Endothelial cell of umbilical vein (primary cell): ENCODE measurements around the gene SNX3. TPM values are rescaled to one million over a fixed set of nuclear protein-coding genes. Genes with fewer than 3 reads are reported as not detected.

ENCODE experiments used
- BruUV-seq: library from RNA; stranded (reverse); fragments of 400-500 nt; replicated peaks from 2 replicates; lab custom pipeline; 2021; lab: Mats Ljungman, UMichigan
- CTCF ChIA-PET: fragments of 300-600, 350-600 bp; sonication (Branson Sonifier 250); formaldehyde crosslinking; loops from one replicate; lab custom pipeline; 2021; ENCODE audit warnings: antibody characterized with exemption, inconsistent platforms; lab: Charles Lee
- POLR2A ChIA-PET: fragments of 300-600, 350-600 bp; sonication (Branson Sonifier 250); formaldehyde crosslinking; loops from one replicate; lab custom pipeline; 2021; ENCODE audit warnings: antibody characterized with exemption, inconsistent platforms; lab: Charles Lee
- DNase-seq: peaks from one replicate; pipeline ENCODE4 v3.0.0-alpha.2; 2011; ENCODE audit warnings: low read depth, low spot score
- FAIRE-seq: peaks from 2 replicates; lab custom pipeline; 2011; peaks lifted over from hg19 to GRCh38; lab: Jason Lieb, UNC
- H2AFZ ChIP-seq: 2 replicates; pipeline ENCODE4 v1.6.0; 2012; ENCODE audit warnings: low read depth, low read length, control low read depth, inconsistent platforms
- H3K27ac ChIP-seq: 2 replicates; pipeline ENCODE4 v1.5.1; 2011; ENCODE audit warnings: low read depth, mild to moderate bottlenecking, control low read depth, low read length, moderate library complexity; ENCODE audit not compliant: insufficient read depth
- H3K27me3 ChIP-seq, 2 experiments: 2 replicates each; pipeline versions ENCODE4 v1.6.0 to v1.6.1; 2011; ENCODE audit warnings: low read length in 2 of 2, mixed read lengths in 1 of 2; ENCODE audit not compliant: control insufficient read depth in 2 of 2, insufficient read depth in 2 of 2
- H3K36me3 ChIP-seq, 2 experiments: 2 replicates in 1 of 2; 3 replicates in 1 of 2; pipeline ENCODE4 v1.5.1; 2011; ENCODE audit warnings: low read length in 2 of 2, mild to moderate bottlenecking in 1 of 2, moderate library complexity in 1 of 2; ENCODE audit not compliant: control insufficient read depth in 2 of 2, insufficient read depth in 2 of 2; ENCODE audit errors: extremely low read depth in 1 of 2
- H3K4me1 ChIP-seq: 3 replicates; pipeline ENCODE4 v1.5.1; 2011; ENCODE audit warnings: mild to moderate bottlenecking, low read length; ENCODE audit not compliant: control insufficient read depth, insufficient read depth; ENCODE audit errors: extremely low read depth
- H3K4me2 ChIP-seq: 2 replicates; pipeline ENCODE4 v1.6.1; 2011; ENCODE audit warnings: low read length, control low read depth, mixed read lengths; ENCODE audit not compliant: insufficient read depth
- H3K4me3 ChIP-seq, 3 experiments: fragments of 200-600 bp in 1 of 3; sonication (generic), shearing (Covaris generic) in 1 of 3; replicated peaks in 1 of 3; 2 replicates each; pipeline ENCODE4 v1.5.1; 2011 to 2016; ENCODE audit warnings: control low read depth in 3 of 3, low read length in 3 of 3, mild to moderate bottlenecking in 2 of 3, inconsistent platforms in 1 of 3, low read depth in 1 of 3, moderate library complexity in 1 of 3; ENCODE audit not compliant: insufficient read depth in 1 of 3
- H3K79me2 ChIP-seq: 2 replicates; pipeline ENCODE4 v1.6.0; 2012; ENCODE audit warnings: low read length, inconsistent platforms; ENCODE audit not compliant: control insufficient read depth, insufficient read depth
- H3K9ac ChIP-seq: replicated peaks from 2 replicates; pipeline ENCODE3; 2011; ENCODE audit warnings: low read length, control low read depth; ENCODE audit not compliant: insufficient read depth; ENCODE audit errors: extremely low read depth
- H3K9me1 ChIP-seq: replicated peaks from 3 replicates; pipeline ENCODE4 v1.6.0; 2011; ENCODE audit warnings: mild to moderate bottlenecking, low read length; ENCODE audit not compliant: control insufficient read depth, insufficient read depth; ENCODE audit errors: extremely low read depth
- H3K9me3 ChIP-seq: replicated peaks from 2 replicates; pipeline ENCODE4 v1.5.1; 2012; ENCODE audit warnings: low read length, inconsistent platforms; ENCODE audit not compliant: control insufficient read depth, insufficient read depth
- H4K20me1 ChIP-seq: replicated peaks from 2 replicates; pipeline ENCODE3; 2011; ENCODE audit warnings: mild to moderate bottlenecking, low read length; ENCODE audit not compliant: control insufficient read depth, insufficient read depth; ENCODE audit errors: extremely low read depth
- CTCF ChIP-seq, 2 donors: IDR thresholded peaks; 1 replicate in 1 of 2; 2 replicates in 1 of 2; pipeline ENCODE4 v1.5.1; 2011; ENCODE audit warnings: low read length in 2 of 2, mild to moderate bottlenecking in 2 of 2, moderate library complexity in 2 of 2, control low read depth in 1 of 2, inconsistent platforms in 1 of 2, low read depth in 1 of 2; ENCODE audit not compliant: insufficient read depth in 1 of 2; ENCODE audit errors: extremely low read depth in 1 of 2
- FOS ChIP-seq: IDR thresholded peaks from 2 replicates; pipeline ENCODE4 v1.6.1; 2011; ENCODE audit warnings: mild to moderate bottlenecking, low read length, moderate library complexity, borderline replicate concordance; ENCODE audit not compliant: insufficient read depth
- JUN ChIP-seq: IDR thresholded peaks from 2 replicates; pipeline ENCODE4 v1.6.1; 2011; ENCODE audit warnings: borderline replicate concordance, low read depth; ENCODE audit not compliant: insufficient read length, insufficient read depth
- dilution Hi-C: fragments of 300-500 bp; cut with MboI; formaldehyde crosslinking; loops from one replicate; pipeline ENCODE4 v1.15.0; 2019; ENCODE audit warnings: low sequenced_read_pairs; ENCODE audit not compliant: extremely low pct_ligation_motif_present
- intact Hi-C: fragments of 100-400 bp; cut with micrococcal nuclease; formaldehyde crosslinking; loops from one replicate; pipeline ENCODE4 v1.10.0; 2022
- polyA plus RNA-seq, 4 experiments: library from polyadenylated mRNA; depleted of rRNA in 3 of 4; stranded (reverse) in 3 of 4; unstranded in 1 of 4; fragments of >200 nt; gene quantifications; 2 replicates each; pipeline versions ENCODE4 v1.2.1 to v1.2.3, GENCODE V29; 2011 to 2012; ENCODE audit warnings: missing spikeins in 1 of 4
- total RNA-seq: library from RNA; stranded (reverse); gene quantifications from 2 replicates; pipeline ENCODE4 v1.2.3, GENCODE V29; 2021

The SNX3 gene
- total and polyA plus RNA-seq, 2 donors (not counting 3 experiments of a cell fraction or from before 2014, with no cell fraction given), result 155 to 281 TPM

GRCh38 chr6:108251252-108251651, 9.6 kb downstream of the SNX3 start:
- no peaks in the 10 kb centered on the region for H3K36me3 ChIP-seq
- peaks cover 79% of the 10 kb centered on the region for H3K79me2 ChIP-seq
- DNase-seq, result peak; percentile 25
- peaks cover 11% of the 10 kb centered on the region for H4K20me1 ChIP-seq
- CTCF ChIA-PET, result interaction anchor here (0.8 to 6.9 kb wide), 7 partner anchors 10 to 246 kb away, joined by 3 to 95 read pairs (median 3); partner anchors contain the start of gene SNX3
- dilution Hi-C loops (no loop called here), intact Hi-C loops (loop anchor here (10.0 kb wide), 1 partner anchor 844 kb away; the partner anchor contains the start of genes CEP57L1 and SESN1)
- H3K4me1 ChIP-seq, result peaks cover 19% of the 10 kb centered on the region
- no peaks in the 10 kb centered on the region for H3K9me3 ChIP-seq
- no peak overlapping the region for H2AFZ ChIP-seq
- H3K4me3 ChIP-seq, result no peak overlapping the region
- BruUV-seq, result no TSS peak
- H3K27ac ChIP-seq, result no peak overlapping the region
- H3K27me3 ChIP-seq, result no peaks in the 10 kb centered on the region
- TF ChIP-seq CTCF (IDR thresholded peaks at IDR 0.05; ENCODE audit: extremely low read depth in 1 of 2, insufficient read depth in 1 of 2, low read depth in 1 of 2, low read length in 2 of 2) (no peak), FOS (no peak), JUN (no peak)
- H3K4me2 ChIP-seq, result no peak overlapping the region
- FAIRE-seq, result peak; percentile 33
- peaks cover 2% of the 10 kb centered on the region for H3K9me1 ChIP-seq
- POLR2A ChIA-PET, result interaction anchor here (0.9 kb wide), 1 partner anchor 9 kb away, joined by 3 read pairs; the partner anchor contains the start of gene SNX3
- no peak overlapping the region for H3K9ac ChIP-seq

GRCh38 chr6:108250240-108250866, 10.5 kb downstream of the SNX3 start:
- TF ChIP-seq CTCF (IDR thresholded peaks at IDR 0.05; ENCODE audit: extremely low read depth in 1 of 2, insufficient read depth in 1 of 2, low read depth in 1 of 2, low read length in 2 of 2) (peak in 1 of 2 donors; percentile 23), JUN (no peak), FOS (no peak)
- Histone ChIP-seq H3K27me3 (no peaks in the 10 kb centered on the region), H2AFZ (no peak overlapping the region), H3K27ac (no peak overlapping the region), H3K9me1 (peaks cover 2% of the 10 kb centered on the region), H3K9me3 (no peaks in the 10 kb centered on the region), H3K4me3 (no peak overlapping the region), H3K4me2 (no peak overlapping the region), H4K20me1 (peaks cover 11% of the 10 kb centered on the region), H3K9ac (no peak overlapping the region), H3K4me1 (peaks cover 14% of the 10 kb centered on the region), H3K36me3 (no peaks in the 10 kb centered on the region), H3K79me2 (peaks cover 74% of the 10 kb centered on the region)
- DNase-seq (peak; percentile 37), FAIRE-seq (no peak)
- POLR2A ChIA-PET, result no interaction called here
- CTCF ChIA-PET, result interaction anchor here (0.8 to 6.9 kb wide), 5 partner anchors 213 to 247 kb away, joined by 3 to 95 read pairs (median 3); no protein-coding TSS in a partner anchor
- dilution Hi-C loops (no loop called here), intact Hi-C loops (loop anchor here (10.0 kb wide), 1 partner anchor 844 kb away; the partner anchor contains the start of genes CEP57L1 and SESN1)
- no TSS peak for BruUV-seq
